ENCODE measurements around the gene TIAM1.

DNA sequence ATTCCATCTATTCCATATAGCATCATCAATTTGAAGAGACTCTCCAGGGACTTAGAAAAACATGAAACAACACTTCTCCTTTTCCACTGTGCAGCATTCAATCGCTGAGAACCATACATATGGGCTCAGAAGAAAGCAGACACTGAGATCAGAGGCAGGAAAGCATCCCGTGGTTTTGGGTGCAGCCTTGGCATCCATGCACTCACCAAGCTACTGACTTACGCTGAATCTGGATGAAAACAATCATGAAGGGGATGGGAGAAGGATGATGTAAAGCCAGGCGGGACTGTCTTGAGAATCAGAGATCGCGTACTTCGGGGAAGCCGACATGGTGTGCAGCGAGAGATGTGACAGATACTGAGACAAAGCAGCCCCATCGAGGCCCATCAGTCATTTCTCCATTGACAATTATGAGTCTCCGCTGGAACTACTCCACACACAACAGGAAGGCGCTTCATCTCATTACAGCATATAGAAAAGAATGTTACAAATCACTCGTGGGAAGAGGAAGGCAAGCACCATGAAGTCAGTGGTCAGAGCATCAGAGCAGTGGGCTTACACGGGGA lies 2.3 kb upstream of the TIAM1 start:
- TF ChIP-seq, protein P1, sequence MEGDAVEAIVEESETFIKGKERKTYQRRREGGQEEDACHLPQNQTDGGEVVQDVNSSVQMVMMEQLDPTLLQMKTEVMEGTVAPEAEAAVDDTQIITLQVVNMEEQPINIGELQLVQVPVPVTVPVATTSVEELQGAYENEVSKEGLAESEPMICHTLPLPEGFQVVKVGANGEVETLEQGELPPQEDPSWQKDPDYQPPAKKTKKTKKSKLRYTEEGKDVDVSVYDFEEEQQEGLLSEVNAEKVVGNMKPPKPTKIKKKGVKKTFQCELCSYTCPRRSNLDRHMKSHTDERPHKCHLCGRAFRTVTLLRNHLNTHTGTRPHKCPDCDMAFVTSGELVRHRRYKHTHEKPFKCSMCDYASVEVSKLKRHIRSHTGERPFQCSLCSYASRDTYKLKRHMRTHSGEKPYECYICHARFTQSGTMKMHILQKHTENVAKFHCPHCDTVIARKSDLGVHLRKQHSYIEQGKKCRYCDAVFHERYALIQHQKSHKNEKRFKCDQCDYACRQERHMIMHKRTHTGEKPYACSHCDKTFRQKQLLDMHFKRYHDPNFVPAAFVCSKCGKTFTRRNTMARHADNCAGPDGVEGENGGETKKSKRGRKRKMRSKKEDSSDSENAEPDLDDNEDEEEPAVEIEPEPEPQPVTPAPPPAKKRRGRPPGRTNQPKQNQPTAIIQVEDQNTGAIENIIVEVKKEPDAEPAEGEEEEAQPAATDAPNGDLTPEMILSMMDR (IDR thresholded peaks at IDR 0.05; ENCODE audit: borderline replicate concordance, extremely low read depth, low read length, poor library complexity, severe bottlenecking) = no peak
- TF ChIP-seq EZH2 (IDR thresholded peaks at IDR 0.05; ENCODE audit: borderline replicate concordance, low read depth, low read length, severe bottlenecking) = no peak

Data from DND-41 (cell line).